Thoracic aorta (tissue), 2 donors: ENCODE results near the gene OBSCN. TPM values are rescaled to one million over a fixed set of nuclear protein-coding genes. Genes with fewer than 3 reads are reported as not detected.

Experiments
- ATAC-seq: fragments of 150-250 bp; one replicate; pipeline ENCODE4 v1.8.0; 2017; ENCODE audit warnings: low read depth; ENCODE audit not compliant: insufficient number of reproducible peaks, low FRiP score
- DNase-seq: peaks from one replicate; pipeline ENCODE4 v3.0.0-alpha.2; 2020; ENCODE audit warnings: low spot score
- H3K27ac ChIP-seq, 2 donors: fragments of 200-600 bp; sonication (generic); 1 replicate in 1 of 2; 2 replicates in 1 of 2; pipeline ENCODE4 v1.5.1; 2016; ENCODE audit warnings: mild to moderate bottlenecking in 2 of 2, moderate library complexity in 2 of 2
- H3K27me3 ChIP-seq: fragments of 200-600 bp; sonication (generic); replicated peaks from 2 replicates; pipeline ENCODE4 v1.6.0; 2016; ENCODE audit warnings: mild to moderate bottlenecking; ENCODE audit not compliant: insufficient read depth
- H3K36me3 ChIP-seq: fragments of 200-600 bp; sonication (generic); one replicate; pipeline ENCODE4 v1.5.1; 2016
- H3K4me1 ChIP-seq, 2 donors: fragments of 200-600 bp; sonication (generic); 1 replicate in 1 of 2; 2 replicates in 1 of 2; pipeline versions ENCODE4 v1.5.1 to v1.6.0; 2016; ENCODE audit warnings: low read depth in 2 of 2, mild to moderate bottlenecking in 1 of 2; ENCODE audit not compliant: control insufficient read depth in 1 of 2
- H3K4me3 ChIP-seq: fragments of 200-600 bp; sonication (generic); 2 replicates; pipeline ENCODE4 v1.5.1; 2016; ENCODE audit warnings: mild to moderate bottlenecking
- H3K9me3 ChIP-seq: fragments of 200-600 bp; sonication (generic); 2 replicates; pipeline ENCODE4 v1.5.1; 2016
- CTCF ChIP-seq: fragments of 200-600 bp; sonication (generic); IDR thresholded peaks from one replicate; pipeline ENCODE4 v1.5.1; 2019; ENCODE audit warnings: antibody characterized with exemption
- total RNA-seq, 2 donors: library from RNA; depleted of rRNA; stranded (reverse); fragments of >200 nt; gene quantifications; one replicate each; pipeline versions ENCODE4 v1.1.0 to v1.2.3, GENCODE V29; 2016

The OBSCN gene
- total RNA-seq, 2 donors from 2014 or later, result 22.3 to 40.2 TPM

GRCh38 chr1:228283476-228284147 lies 75.8 kb downstream of the OBSCN start:
- Histone ChIP-seq H3K4me3 (no peak overlapping the region), H3K4me1 (no peaks in the 10 kb centered on the region), H3K27me3 (no peaks in the 10 kb centered on the region), H3K27ac (no peak overlapping the region), H3K36me3 (no peaks in the 10 kb centered on the region), H3K9me3 (no peaks in the 10 kb centered on the region)
- no peak for ATAC-seq
- no peak for TF ChIP-seq CTCF
- DNase-seq, result no peak

- Histone ChIP-seq H3K4me1 (no peaks in the 10 kb centered on the region), H3K27me3 (no peaks in the 10 kb centered on the region), H3K9me3 (no peaks in the 10 kb centered on the region), H3K4me3 (no peak overlapping the region), H3K27ac (no peak overlapping the region), H3K36me3 (no peaks in the 10 kb centered on the region)
- DNase-seq (no peak), ATAC-seq (no peak)
- no peak for TF ChIP-seq CTCF
These were observed 76.3 kb downstream of the OBSCN start for GRCh38 chr1:228284148-228284495.

GRCh38 chr1:228284521-228284920 lies 76.7 kb downstream of the OBSCN start:
- DNase-seq (no peak), ATAC-seq (no peak)
- Histone ChIP-seq H3K36me3 (no peaks in the 10 kb centered on the region), H3K4me1 (no peaks in the 10 kb centered on the region), H3K9me3 (no peaks in the 10 kb centered on the region), H3K27me3 (no peaks in the 10 kb centered on the region), H3K4me3 (no peak overlapping the region), H3K27ac (no peak overlapping the region)
- TF ChIP-seq CTCF, result no peak

GRCh38 chr1:228285661-228286504 lies 78.0 kb downstream of the OBSCN start:
- ATAC-seq (no peak), DNase-seq (no peak)
- no peak for TF ChIP-seq CTCF
- no peak overlapping the region for H3K27ac ChIP-seq
- H3K27me3 ChIP-seq, result no peaks in the 10 kb centered on the region
- H3K9me3 ChIP-seq, result no peaks in the 10 kb centered on the region
- no peaks in the 10 kb centered on the region for H3K4me1 ChIP-seq
- H3K36me3 ChIP-seq, result no peaks in the 10 kb centered on the region
- no peak overlapping the region for H3K4me3 ChIP-seq

GRCh38 chr1:228286505-228287417 lies 78.9 kb downstream of the OBSCN start:
- Histone ChIP-seq H3K4me1 (no peaks in the 10 kb centered on the region), H3K4me3 (no peak overlapping the region), H3K27ac (no peak overlapping the region), H3K9me3 (no peaks in the 10 kb centered on the region), H3K36me3 (no peaks in the 10 kb centered on the region), H3K27me3 (no peaks in the 10 kb centered on the region)
- TF ChIP-seq CTCF, result no peak
- ATAC-seq (no peak), DNase-seq (no peak)
